ENCODE results near the gene DSN1.

The DSN1 gene

GRCh38 chr20:36754656-36755222, 18.8 kb downstream of the DSN1 start:
- DNase-seq (ENCODE audit: low read depth in 2 of 2): no peak

DNA sequence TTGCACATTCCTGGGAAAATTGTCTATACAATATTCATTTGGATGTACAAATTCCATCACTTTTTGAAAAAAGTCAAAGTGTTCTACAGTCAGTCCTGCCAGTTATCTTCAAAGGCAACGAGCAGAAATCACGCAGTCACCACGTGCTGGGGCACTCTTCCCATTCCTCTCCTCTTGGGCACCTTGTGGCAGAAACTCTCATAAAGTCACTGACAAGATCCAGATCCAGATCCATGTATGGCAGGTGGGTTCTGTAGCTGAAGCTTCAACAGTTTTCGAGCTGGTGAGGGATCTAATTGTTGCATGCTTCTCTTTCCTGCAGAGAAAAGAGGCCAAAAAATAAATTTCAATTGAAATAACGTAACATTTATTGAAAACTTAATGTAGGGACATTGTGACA, 21.0 kb downstream of the DSN1 start:
- DNase-seq (ENCODE audit: low read depth in 2 of 2): no peak

DNA sequence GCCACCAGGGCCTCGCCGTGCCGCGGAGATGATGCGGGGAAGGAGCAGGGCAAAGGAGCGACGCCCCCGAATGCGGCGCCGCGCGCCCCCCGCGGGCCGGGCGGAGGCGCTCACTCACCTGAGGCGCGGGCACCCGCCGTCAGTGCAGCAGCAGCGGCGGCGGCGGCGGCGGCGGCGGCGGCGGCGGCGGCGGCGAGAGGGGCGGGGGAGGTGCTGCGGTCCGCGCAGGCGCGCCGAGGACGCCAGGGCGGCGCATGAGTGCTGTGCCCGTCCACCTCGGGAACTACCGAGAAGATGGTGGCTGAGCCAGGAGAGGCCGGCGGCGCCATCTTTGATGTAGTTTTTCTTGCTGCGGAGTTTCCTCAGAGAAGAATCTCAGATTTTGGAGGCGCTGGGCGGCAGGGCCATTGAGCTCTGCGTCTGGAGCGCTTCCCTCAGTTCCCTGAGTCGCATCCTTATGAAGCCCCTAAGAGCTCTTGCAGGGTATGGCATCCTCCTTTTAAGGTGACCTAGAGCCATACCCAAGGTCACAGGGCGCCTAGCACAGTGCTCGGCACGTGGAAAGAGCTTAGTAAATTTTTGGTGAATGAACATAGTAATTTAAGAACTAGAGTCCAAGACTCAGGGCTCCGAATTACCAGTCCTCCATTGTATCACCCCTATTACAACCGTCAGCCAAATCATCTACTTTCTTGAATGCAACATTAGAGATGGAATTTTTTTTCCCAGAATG, 27.5 kb downstream of the DSN1 start, which contains the start of gene NDRG3:
Gene NDRG3 (minus strand): TSS at position 164 of the 733 bp plus-strand sequence. CDS start 24,355 bp downstream, outside the sequence.
- DNase-seq (ENCODE audit: low read depth in 2 of 2): peak; percentile 88 to 89

- peak in 1 of 2 donors; percentile 14 for DNase-seq (ENCODE audit: low read depth in 2 of 2)
Observed at GRCh38 chr20:36745234-36745926, 28.2 kb downstream of the DSN1 start.

- no peak for DNase-seq (ENCODE audit: low read depth in 2 of 2)
Observed at GRCh38 chr20:36744764-36745191, 28.8 kb downstream of the DSN1 start.

DNA sequence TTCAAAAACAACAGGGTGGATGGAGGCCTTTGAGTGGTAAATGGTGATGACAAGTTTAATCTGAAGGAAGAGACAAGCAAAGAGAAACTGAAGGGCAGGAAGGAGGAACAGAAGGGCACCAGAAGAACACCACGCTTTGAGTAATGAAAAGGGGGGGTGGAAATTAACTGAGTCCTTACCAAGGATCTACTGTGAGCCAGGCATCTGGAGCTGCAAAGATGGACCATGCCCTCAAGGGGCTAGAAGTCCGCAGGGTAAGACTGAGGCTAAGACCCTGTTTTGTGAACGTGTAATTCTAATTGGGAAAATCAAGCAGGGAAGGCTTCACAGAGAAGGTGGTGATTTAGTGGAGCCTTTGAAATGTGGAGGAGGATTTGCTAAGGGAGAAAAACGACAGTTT, 29.3 kb downstream of the DSN1 start:
- no peak for DNase-seq (ENCODE audit: low read depth in 2 of 2)

- no peak for DNase-seq (ENCODE audit: low read depth in 2 of 2)
Observed at GRCh38 chr20:36742558-36742957, 31.0 kb downstream of the DSN1 start.

DNA sequence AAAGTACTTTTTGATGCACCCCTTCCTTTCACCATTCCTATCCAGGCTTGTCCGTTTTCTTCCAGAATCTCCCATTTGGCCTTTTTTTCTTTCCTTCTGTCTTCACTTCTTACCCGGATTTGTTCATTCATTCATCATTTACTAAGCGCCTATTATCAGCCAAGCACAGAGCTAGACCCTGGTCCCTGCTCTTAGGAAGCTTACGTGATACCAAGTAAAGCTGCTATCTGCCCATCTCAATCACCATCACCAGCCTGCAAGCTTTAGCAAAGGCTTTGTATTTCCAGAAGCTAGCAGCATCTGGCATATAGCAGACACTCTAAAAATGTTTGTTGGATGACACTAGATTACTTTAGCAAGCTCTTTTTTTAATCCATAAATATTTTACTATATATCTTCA, 32.5 kb downstream of the DSN1 start:
- no peak for DNase-seq (ENCODE audit: low read depth in 2 of 2)

DNA sequence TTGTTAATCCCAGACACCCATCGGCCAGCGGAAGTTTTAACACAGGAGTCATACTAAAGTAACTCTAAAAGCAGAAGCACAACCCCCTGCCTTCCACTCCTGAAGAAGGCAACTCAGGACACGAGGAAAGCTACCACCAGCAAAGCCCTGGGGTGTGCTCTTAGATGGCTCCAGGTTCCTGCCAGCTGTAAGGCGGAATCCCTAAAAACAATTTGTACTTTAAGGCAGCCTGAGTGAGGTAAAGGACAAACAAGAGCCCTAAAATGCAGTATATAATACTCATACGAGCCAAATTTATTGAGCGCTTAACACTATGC, 36.4 kb downstream of the DSN1 start:
- DNase-seq (ENCODE audit: low read depth in 2 of 2): no peak

- no peak for DNase-seq (ENCODE audit: low read depth in 2 of 2)
Observed at GRCh38 chr20:36736451-36737182, 36.9 kb downstream of the DSN1 start.

DNA sequence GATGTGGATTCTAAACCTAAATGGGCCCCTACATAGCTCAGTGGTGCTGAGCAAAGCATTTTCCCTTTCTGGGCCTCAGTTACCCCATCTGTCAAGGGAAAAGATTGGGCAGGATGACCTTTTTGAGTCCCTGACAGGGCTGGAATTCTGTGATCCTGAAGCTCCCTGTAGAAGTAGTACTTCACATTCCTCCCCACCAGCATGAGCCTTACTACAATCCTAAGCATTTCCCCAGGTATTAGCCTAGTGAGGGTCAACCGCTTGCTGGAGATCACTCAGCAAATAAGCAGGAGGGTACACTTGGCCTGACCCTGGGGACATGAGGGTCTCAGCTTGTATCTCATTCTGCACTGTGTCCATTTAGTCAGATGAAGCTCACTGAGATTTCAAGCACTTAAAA, 41.1 kb downstream of the DSN1 start:
- DNase-seq (ENCODE audit: low read depth in 2 of 2): no peak

- DNase-seq (ENCODE audit: low read depth in 2 of 2): no peak
Observed at GRCh38 chr20:36728986-36729385, 44.6 kb downstream of the DSN1 start.

GRCh38 chr20:36726168-36726567, 47.4 kb downstream of the DSN1 start:
- no peak for DNase-seq (ENCODE audit: low read depth in 2 of 2)

- DNase-seq (ENCODE audit: low read depth in 2 of 2): no peak
Observed at GRCh38 chr20:36720510-36720909, 53.1 kb downstream of the DSN1 start.

- DNase-seq (ENCODE audit: low read depth in 2 of 2): no peak
Observed at GRCh38 chr20:36717657-36718056, 55.9 kb downstream of the DSN1 start.

DNA sequence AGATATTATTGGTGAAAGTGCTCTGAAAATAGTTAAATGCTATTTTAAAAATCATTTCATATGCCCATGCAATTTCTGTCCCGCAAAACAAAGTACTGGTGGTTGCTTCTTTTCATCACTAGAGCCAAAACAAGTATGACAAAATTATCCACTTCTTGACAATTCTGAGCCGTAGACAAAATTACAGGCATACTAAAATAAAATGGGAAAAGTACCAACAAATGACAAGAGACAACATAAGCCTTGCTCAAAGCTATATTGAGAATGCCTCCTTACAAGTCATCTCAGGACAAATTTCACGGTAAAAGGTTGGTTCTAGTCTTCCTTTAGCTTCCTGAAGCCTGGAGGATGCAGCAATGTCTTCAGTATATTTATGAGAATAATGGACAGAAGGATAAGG, 56.5 kb downstream of the DSN1 start:
- DNase-seq (ENCODE audit: low read depth in 2 of 2): no peak

GRCh38 chr20:36712775-36713174, 60.8 kb downstream of the DSN1 start:
- no peak for DNase-seq (ENCODE audit: low read depth in 2 of 2)

GRCh38 chr20:36709126-36709525, 64.4 kb downstream of the DSN1 start:
- DNase-seq (ENCODE audit: low read depth in 2 of 2): no peak

GRCh38 chr20:36703530-36703929, 70.0 kb downstream of the DSN1 start:
- no peak for DNase-seq (ENCODE audit: low read depth in 2 of 2)
